ENCODE data around the gene ZNF366. TPM values are rescaled to one million over a fixed set of nuclear protein-coding genes. Genes with fewer than 3 reads are reported as not detected.

Gene ZNF366
- total RNA-seq, 1 experiment from 2014 or later = not detected

DNA sequence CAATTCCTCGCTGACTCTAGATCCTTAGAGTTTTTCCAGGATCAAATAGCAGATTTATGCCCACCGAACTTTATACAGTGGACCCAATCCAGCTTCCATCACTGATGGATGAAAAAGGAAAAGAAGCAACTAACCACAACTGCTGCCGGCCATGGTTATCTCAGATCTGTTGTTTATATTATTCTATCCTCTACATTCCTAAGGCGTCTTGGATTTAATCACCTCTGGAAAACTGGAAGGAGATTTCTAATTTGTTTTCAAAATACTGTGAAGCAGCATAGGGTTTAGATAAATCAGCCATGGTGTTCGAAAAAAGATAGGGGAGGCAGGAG is 663 bp upstream of the ZNF366 start:
- intact Hi-C loops (cut with micrococcal nuclease) = no loop called here

DNA sequence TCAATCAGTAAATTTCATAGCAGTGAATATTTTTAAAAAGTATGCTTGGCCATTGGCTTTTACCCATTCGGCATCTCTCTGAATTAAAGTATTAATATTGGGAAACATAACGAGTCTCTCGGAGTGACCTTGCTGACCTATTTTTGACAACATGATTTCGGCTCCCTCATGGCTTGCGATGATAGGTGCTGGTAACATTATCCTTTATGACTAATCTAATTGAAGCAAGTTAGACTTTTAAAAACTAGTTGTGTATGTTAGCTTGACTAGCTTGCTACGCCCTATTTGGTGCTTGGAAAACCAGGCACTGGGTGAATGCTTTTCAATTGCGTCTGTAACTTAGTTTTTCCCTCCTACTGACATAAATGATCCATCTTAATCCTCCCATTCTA is 1.1 kb downstream of the ZNF366 start:
- Histone ChIP-seq H2AFZ (ENCODE audit: low read depth, low read length, poor library complexity, severe bottlenecking) (no peak overlapping the region), H4K20me1 (ENCODE audit: insufficient read depth) (no peaks in the 10 kb centered on the region), H3K4me3 (replicated peaks in 1 of 2; ENCODE audit: low read depth in 1 of 2, low read length in 2 of 2) (no peak overlapping the region), H3K79me2 (ENCODE audit: insufficient read depth, low read length) (no peaks in the 10 kb centered on the region), H3K27me3 (ENCODE audit: insufficient read depth, low read length) (no peaks in the 10 kb centered on the region), H3K27ac (ENCODE audit: low read depth, low read length) (no peak overlapping the region), H3K4me1 (ENCODE audit: control insufficient read depth in 1 of 2, insufficient read depth in 2 of 2, low read length in 2 of 2) (peaks cover 0 to 9% of the 10 kb centered on the region in 2 experiments; a peak in 1 of 4 replicates), H3K9me2 (ENCODE audit: insufficient read depth) (no peaks in the 10 kb centered on the region), H3K9me3 (ENCODE audit: control insufficient read depth in 1 of 2, insufficient read depth in 1 of 2, low read depth in 1 of 2, low read length in 2 of 2) (no peaks in the 10 kb centered on the region), H3K4me2 (ENCODE audit: low read length) (no peak overlapping the region), H3K36me3 (ENCODE audit: control insufficient read depth in 1 of 2, insufficient read depth in 2 of 2, low read length in 2 of 2) (no peaks in the 10 kb centered on the region), H3K9ac (ENCODE audit: low read length) (no peak overlapping the region)
- ChIA-PET POLR2A (no interaction called here), CTCF (no interaction called here), RAD21 (ENCODE audit: low non-redundant PET in 1 of 2, low total read pairs in 2 of 2, uncharacterized antibody in 2 of 2, unreplicated experiment in 2 of 2) (no interaction called here)
- no peak for ATAC-seq
- no TSS peak for BruUV-seq (replicated peaks)
- no peak for DNase-seq (ENCODE audit: low read depth, low spot score)
- intact Hi-C loops (cut with micrococcal nuclease) = no loop called here
- TF ChIP-seq CBX3 (IDR thresholded peaks at IDR 0.05; ENCODE audit: low read depth) (no peak), SIN3A (IDR thresholded peaks at IDR 0.05; ENCODE audit: low read depth) (no peak), TCF7L2 (IDR thresholded peaks at IDR 0.05; ENCODE audit: borderline replicate concordance, extremely low read depth, insufficient read depth, insufficient read length) (no peak), POLR2A (IDR thresholded peaks at IDR 0.05; ENCODE audit: borderline replicate concordance, extremely low read depth, insufficient read depth, insufficient read length) (no peak), EGR1 (IDR thresholded peaks at IDR 0.05; ENCODE audit: low read depth) (no peak), ATF3 (IDR thresholded peaks at IDR 0.05) (no peak), SP1 (IDR thresholded peaks at IDR 0.05; ENCODE audit: low read depth) (no peak), FOSL1 (IDR thresholded peaks at IDR 0.05; ENCODE audit: low read depth) (no peak)
- TF ChIP-seq, protein P1, sequence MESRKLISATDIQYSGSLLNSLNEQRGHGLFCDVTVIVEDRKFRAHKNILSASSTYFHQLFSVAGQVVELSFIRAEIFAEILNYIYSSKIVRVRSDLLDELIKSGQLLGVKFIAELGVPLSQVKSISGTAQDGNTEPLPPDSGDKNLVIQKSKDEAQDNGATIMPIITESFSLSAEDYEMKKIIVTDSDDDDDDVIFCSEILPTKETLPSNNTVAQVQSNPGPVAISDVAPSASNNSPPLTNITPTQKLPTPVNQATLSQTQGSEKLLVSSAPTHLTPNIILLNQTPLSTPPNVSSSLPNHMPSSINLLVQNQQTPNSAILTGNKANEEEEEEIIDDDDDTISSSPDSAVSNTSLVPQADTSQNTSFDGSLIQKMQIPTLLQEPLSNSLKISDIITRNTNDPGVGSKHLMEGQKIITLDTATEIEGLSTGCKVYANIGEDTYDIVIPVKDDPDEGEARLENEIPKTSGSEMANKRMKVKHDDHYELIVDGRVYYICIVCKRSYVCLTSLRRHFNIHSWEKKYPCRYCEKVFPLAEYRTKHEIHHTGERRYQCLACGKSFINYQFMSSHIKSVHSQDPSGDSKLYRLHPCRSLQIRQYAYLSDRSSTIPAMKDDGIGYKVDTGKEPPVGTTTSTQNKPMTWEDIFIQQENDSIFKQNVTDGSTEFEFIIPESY (IDR thresholded peaks at IDR 0.05; ENCODE audit: extremely low read depth, insufficient replicate concordance, low read length) = no peak
- TF ChIP-seq, protein P2, sequence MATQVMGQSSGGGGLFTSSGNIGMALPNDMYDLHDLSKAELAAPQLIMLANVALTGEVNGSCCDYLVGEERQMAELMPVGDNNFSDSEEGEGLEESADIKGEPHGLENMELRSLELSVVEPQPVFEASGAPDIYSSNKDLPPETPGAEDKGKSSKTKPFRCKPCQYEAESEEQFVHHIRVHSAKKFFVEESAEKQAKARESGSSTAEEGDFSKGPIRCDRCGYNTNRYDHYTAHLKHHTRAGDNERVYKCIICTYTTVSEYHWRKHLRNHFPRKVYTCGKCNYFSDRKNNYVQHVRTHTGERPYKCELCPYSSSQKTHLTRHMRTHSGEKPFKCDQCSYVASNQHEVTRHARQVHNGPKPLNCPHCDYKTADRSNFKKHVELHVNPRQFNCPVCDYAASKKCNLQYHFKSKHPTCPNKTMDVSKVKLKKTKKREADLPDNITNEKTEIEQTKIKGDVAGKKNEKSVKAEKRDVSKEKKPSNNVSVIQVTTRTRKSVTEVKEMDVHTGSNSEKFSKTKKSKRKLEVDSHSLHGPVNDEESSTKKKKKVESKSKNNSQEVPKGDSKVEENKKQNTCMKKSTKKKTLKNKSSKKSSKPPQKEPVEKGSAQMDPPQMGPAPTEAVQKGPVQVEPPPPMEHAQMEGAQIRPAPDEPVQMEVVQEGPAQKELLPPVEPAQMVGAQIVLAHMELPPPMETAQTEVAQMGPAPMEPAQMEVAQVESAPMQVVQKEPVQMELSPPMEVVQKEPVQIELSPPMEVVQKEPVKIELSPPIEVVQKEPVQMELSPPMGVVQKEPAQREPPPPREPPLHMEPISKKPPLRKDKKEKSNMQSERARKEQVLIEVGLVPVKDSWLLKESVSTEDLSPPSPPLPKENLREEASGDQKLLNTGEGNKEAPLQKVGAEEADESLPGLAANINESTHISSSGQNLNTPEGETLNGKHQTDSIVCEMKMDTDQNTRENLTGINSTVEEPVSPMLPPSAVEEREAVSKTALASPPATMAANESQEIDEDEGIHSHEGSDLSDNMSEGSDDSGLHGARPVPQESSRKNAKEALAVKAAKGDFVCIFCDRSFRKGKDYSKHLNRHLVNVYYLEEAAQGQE (IDR thresholded peaks at IDR 0.05; ENCODE audit: low read depth) = no peak

More for the DNA sequence above, 663 bp upstream of the ZNF366 start:
- POLR2A ChIA-PET = no interaction called here
- Histone ChIP-seq H3K4me3 (replicated peaks in 1 of 2; ENCODE audit: low read depth in 1 of 2, low read length in 2 of 2) (no peak overlapping the region), H3K4me2 (ENCODE audit: low read length) (no peak overlapping the region), H3K27me3 (ENCODE audit: insufficient read depth, low read length) (no peaks in the 10 kb centered on the region), H3K4me1 (ENCODE audit: control insufficient read depth in 1 of 2, insufficient read depth in 2 of 2, low read length in 2 of 2) (peaks cover 0 to 9% of the 10 kb centered on the region in 2 experiments; a peak in 1 of 4 replicates), H3K27ac (ENCODE audit: low read depth, low read length) (no peak overlapping the region), H3K9ac (ENCODE audit: low read length) (no peak overlapping the region), H2AFZ (ENCODE audit: low read depth, low read length, poor library complexity, severe bottlenecking) (no peak overlapping the region), H3K9me2 (ENCODE audit: insufficient read depth) (no peaks in the 10 kb centered on the region), H3K79me2 (ENCODE audit: insufficient read depth, low read length) (no peaks in the 10 kb centered on the region), H4K20me1 (ENCODE audit: insufficient read depth) (no peaks in the 10 kb centered on the region), H3K36me3 (ENCODE audit: control insufficient read depth in 1 of 2, insufficient read depth in 2 of 2, low read length in 2 of 2) (no peaks in the 10 kb centered on the region), H3K9me3 (ENCODE audit: control insufficient read depth in 1 of 2, insufficient read depth in 1 of 2, low read depth in 1 of 2, low read length in 2 of 2) (no peaks in the 10 kb centered on the region)
- no TSS peak for BruUV-seq (replicated peaks)
- RAD21 ChIA-PET (ENCODE audit: low non-redundant PET in 1 of 2, low total read pairs in 2 of 2, uncharacterized antibody in 2 of 2, unreplicated experiment in 2 of 2) = no interaction called here
- no peak for ATAC-seq
- no peak for DNase-seq (ENCODE audit: low read depth, low spot score)
- CTCF ChIA-PET = no interaction called here
- TF ChIP-seq ZNF274 (IDR thresholded peaks at IDR 0.05; ENCODE audit: low read depth, low read length) = no peak
- no peak for TF ChIP-seq YY1 (IDR thresholded peaks at IDR 0.05; ENCODE audit: extremely low read depth, insufficient replicate concordance, low read depth, low read length)
- no peak for TF ChIP-seq CEBPB (IDR thresholded peaks at IDR 0.05; ENCODE audit: low read depth)
- TF ChIP-seq, protein P1 (IDR thresholded peaks at IDR 0.05; ENCODE audit: extremely low read depth, insufficient replicate concordance, low read length) = no peak
